T-helper 9 cell (primary cell): ENCODE data around the gene SAAL1.
A peak's percentile ranks its signal among the peaks of the same experiment; 100 is the strongest.
"Not testable (repeated sequence)": the region's sequence is repeated elsewhere in the genome, so short reads cannot be mapped to it uniquely, and the experiment has no call there.

Experiments
- DNase-seq: peaks from one replicate; pipeline ENCODE4 v3.0.0-alpha.2; 2020
- total RNA-seq, 2 donors: gene quantifications; one replicate each; lab custom pipeline; 2026; lab: John Stamatoyannopoulos, UW

Gene SAAL1, protein sequence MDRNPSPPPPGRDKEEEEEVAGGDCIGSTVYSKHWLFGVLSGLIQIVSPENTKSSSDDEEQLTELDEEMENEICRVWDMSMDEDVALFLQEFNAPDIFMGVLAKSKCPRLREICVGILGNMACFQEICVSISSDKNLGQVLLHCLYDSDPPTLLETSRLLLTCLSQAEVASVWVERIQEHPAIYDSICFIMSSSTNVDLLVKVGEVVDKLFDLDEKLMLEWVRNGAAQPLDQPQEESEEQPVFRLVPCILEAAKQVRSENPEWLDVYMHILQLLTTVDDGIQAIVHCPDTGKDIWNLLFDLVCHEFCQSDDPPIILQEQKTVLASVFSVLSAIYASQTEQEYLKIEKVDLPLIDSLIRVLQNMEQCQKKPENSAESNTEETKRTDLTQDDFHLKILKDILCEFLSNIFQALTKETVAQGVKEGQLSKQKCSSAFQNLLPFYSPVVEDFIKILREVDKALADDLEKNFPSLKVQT
- 12.3 to 17.8 reads per million in 2 donors for total RNA-seq

DNA sequence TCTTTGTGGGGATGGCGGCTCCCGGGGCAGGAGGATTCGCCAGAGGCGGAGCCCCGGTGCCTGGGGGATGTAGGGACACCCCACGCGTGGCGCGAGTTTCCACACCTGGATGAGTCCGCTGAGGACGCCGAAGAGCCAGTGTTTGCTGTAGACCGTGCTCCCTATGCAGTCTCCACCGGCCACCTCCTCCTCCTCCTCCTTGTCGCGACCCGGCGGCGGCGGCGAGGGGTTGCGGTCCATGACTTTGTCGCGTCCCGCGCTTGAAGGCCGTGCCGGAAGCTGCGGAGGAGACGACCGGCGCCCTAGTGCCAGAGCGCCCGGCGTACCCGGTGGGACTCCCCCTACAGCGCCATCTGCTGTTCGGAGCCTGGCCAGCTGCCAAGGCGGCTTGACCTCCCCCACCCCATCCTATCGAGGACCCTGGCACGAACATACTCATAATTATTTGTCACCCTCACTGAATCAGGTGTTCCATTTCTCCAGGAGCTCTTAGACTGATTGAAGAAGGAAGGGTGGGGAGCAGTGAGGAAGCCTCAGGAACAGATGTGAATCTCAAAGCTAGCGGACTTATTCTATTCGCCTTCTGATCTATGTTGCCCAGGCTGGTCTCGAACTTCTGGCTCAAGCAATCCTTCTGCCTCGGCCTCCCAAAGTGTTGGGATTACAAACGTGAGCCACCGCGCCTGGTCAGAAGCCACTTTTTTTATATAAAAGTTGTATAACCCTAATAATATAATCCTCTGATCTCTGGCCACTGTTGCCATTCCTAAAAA is at the start of gene SAAL1:
Gene SAAL1 (minus strand): TSS at position 281 of the 773 bp plus-strand sequence. CDS start 41 bp downstream, at position 240.
- DNase-seq, result peak; percentile 89

GRCh38 chr11:18151581-18151980 is 45.7 kb upstream of the SAAL1 start:
- no peak for DNase-seq

DNA sequence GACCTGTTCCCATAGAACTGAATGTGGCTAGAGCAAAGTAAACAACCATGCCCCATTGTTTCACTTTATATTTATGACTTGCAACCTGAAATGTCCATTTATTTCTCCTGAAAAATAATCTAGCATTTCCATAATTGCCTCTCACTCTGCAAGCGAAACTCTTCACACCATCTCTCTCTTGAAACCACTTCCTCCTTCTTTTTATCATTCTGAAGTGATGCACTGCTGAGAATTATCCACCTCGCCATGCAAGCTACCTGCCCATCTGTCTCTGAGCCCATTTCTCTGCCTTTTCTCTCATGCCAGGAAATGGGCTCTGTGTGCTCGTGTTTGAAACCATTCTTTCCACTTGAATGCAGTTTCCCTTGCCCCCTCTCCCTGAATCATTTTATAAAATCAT is 40.0 kb upstream of the SAAL1 start:
- no peak for DNase-seq

- DNase-seq, result no peak
Observed at GRCh38 chr11:18145025-18145424, 39.1 kb upstream of the SAAL1 start.

DNA sequence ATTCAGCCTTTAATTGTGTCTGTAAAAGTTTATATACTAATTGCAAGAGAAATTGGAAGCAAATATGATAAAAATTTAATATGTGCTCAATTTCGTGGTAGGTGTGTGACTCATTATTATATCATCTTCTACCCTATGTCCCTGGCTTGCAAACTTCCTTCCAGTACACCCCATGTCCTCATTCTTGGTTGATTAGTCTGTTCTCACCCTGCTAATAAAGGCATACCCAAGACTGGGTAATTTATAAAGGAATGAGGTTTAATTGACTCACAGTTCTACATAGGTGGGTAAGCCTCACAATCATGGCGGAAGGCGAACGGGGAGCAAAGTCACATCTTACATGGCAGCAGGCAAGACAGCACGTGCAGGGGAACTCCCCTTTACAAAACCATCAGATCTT is 38.4 kb upstream of the SAAL1 start:
- DNase-seq, result no peak

DNA sequence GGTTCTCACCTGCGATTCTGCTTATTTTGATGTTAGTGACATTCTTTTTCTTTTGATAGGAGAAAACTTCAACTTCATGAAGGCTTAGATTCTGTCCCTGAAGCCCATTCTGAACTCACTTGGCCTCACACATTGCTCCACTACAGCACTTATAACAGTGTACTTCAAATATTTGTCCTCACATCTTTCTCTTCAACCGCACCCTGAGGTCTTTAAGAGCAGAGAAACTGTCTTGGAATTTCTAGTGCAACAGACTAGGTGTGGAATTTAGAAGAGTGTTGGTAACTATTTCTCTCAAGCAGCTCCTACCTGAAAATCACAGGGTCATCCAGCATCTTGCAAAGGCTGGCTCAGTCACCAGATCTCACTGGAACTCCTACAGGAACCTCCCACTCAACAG is 34.3 kb upstream of the SAAL1 start:
- no peak for DNase-seq

GRCh38 chr11:18137186-18137800 is 31.4 kb upstream of the SAAL1 start:
- DNase-seq, result no peak

GRCh38 chr11:18135308-18135707 is 29.4 kb upstream of the SAAL1 start:
- no peak for DNase-seq

GRCh38 chr11:18132341-18132740 is 26.5 kb upstream of the SAAL1 start, which contains the start of gene MRGPRX3:
TSS of gene MRGPRX3 (plus strand) at chr11:18132571. CDS start at chr11:18137203, 4,632 bp downstream.
- no peak for DNase-seq

DNA sequence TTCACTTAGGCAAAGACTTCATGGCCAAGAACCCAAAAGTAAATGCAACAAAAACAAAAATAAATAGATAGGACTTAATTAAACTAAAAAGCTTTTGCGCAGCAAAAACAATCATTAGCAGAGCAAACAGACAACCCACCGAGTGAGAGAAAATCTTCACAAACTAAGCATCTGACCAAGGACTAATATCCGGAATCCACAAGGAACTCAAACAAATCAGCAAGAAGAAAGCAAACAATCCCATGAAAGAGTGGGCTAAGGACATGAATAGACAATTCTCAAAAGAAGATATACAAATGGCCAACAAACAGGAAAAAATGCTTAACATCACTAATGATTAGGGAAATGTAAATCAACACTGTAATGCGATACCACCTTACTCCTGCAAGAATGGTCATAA is 25.2 kb upstream of the SAAL1 start:
- not testable (repeated sequence) for DNase-seq

DNA sequence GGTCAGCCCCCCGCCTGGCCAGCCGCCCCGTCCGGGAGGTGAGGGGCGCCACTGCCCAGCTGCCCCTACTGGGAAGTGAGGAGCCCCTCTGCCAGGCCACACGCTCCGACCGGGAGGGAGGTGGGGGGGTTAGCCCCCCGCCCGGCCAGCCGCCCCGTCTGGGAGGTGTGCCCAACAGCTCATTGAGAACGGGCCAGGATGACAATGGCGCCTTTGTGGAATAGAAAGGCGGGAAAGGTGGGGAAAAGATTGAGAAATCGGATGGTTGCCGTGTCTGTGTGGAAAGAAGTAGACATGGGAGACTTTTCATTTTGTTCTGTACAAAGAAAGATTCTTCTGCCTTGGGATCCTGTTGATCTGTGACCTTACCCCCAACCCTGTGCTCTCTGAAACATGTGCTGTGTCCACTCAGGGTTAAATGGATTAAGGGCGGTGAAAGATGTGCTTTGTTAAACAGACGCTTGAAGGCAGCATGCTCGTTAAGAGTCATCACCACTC is 15.5 kb upstream of the SAAL1 start:
- not testable (repeated sequence) for DNase-seq

DNA sequence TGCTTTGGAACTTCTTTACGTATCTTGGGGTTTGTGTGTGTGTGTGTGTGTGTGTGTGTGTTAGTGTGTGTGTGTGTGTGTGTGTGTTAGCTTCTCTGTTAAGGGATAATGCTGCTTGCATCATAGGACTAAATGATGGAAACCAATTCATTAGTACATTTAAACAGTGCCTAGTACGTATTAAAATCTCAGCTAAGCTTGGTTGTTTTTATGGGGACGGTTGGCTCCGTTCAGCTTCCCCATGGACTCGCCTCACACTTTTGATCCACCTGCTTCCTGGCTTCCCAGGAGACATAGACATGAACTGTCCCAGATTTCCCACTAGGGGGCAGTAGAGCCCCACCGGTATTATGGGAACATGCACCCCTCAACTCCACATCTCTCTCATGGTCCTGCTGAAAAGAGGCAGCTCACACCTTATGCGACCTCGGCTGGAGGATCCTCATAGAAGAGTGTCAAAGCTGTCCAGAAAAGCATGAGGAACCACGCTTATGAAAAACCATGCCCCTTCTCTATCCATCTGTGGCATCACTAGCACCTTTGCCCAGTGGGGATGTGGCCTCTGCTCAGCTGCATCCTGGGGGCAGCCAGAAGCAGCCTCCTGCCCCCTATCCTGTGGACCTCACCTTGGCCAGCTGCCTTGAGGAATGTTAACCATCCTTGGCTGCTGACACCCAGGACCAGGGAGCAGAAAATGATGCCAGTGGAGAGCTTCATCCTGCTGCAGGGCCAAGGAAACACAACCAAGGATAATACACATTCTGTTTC is 9.7 kb upstream of the SAAL1 start:
- peak; percentile 57 for DNase-seq

- DNase-seq, result no peak
Observed at GRCh38 chr11:18111005-18111404, 5.1 kb upstream of the SAAL1 start.

DNA sequence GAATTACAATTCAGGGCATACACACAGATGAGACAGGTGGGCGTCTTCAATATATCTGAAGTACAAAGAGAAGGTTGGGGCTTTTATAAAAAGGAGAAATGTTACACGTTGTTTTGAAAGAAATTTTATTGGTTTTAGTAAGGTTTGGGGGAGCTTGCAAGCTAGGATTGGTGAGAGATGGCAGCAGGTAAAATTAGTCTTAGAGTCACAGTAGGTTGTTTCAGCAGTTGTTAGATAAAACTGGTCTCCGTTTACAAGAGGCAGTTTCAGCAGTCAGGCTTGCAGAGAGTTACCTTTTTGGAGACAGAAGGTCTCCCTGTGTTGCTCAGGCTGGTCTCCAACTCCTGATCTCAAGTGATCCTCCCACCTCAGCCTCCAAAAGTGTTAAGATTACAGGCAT is 2.4 kb upstream of the SAAL1 start:
- DNase-seq, result no peak

DNA sequence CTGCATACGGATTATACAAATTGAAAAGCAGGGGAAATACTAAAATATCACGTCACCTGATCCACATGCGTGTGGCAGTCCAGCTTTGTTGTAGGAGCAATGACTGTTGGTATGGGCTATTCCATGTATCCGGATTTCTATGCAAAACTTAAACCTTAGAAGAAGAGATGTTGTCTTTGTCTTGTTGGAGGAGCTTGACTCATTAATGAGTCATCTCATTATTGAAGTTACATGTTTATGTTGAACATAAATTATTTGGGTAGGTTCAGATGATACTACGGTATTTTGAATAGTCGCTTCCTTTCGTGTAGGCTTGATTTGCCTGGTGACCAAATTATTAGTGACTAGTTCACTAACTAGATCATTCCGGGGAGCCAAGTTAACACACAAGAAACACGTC is 806 bp upstream of the SAAL1 start:
- no peak for DNase-seq

- DNase-seq, result no peak
Observed at GRCh38 chr11:18105086-18105801, 638 bp downstream of the SAAL1 start.

GRCh38 chr11:18100926-18101656 is 4.8 kb downstream of the SAAL1 start:
- DNase-seq, result no peak

DNA sequence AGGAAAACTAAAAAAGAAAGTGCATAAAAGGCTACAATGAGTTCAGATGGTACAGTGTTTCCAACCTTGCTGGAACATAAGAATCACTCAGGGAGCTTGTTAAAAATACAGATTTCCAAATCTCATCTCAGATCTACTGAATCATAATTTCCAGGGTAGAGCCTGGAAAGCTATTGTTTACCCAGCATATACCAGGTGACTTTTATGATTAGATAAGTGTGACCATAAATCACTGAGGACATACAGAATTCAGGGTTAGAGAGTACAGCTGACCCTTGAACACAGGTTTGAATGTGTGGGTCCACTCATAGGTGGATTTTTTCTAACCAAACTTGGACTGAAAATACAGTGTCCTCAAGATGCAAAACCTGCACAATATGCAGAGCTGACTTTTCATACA is 11.9 kb downstream of the SAAL1 start:
- no peak for DNase-seq

DNA sequence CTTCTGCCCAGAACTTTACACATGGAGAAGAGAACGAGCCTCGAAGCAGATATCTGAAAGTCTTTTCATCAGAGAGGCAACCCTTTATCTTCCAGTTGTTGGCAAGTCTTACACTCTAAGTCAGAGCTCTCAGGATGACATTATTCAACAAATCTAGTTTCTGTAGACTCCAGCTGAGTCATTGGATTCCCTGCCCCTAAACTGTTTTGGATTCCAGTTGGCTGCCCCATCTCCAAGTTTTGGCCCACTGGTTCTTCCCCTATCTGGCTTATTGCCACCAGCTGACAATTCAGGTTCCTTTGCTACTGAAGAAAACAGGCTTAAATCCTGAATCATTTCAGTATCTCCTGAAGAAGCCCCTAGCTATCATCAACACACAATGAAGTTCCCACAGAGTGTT is 14.2 kb downstream of the SAAL1 start:
- DNase-seq, result no peak

DNA sequence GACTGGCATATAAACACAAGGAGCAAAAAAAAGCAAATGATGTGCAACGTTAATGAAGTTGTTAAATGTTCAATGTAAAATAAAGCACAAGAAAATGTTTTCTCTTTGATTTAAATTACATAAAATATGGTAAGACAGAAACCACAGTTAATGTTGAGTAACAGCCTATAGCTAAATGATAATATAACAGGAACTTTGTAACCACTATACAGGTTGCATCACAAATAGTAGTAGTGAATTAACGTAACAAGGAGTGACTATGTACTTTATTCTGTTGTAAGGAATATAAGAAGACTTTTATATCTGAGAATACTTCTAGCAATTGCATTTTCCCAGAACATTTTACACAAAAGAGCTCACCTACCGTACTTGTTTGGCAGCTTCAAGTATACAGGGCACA is 16.9 kb downstream of the SAAL1 start:
- no peak for DNase-seq

DNA sequence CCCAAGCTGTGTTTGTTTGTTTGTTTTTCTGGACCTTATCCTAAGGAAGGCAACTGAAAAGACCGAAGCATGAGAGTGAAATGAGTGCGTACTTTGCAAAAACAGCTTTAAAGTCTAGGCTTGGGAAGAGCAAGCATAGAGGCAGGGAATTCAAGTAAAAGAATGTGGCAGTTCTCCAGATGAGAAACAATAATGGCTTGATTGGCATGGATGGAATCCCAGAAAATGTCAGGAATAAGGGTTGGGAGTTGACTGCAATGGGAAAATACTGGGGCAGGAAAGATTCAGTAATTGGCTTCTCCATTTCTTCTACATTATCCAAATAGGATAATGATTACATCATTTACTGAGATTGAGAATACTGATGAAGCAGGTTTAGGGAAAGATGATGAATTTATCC is 17.5 kb downstream of the SAAL1 start:
- no peak for DNase-seq
